LoVo (cell line): ENCODE measurements around the gene MARCHF3.
"Not testable (repeated sequence)": the region's sequence is repeated elsewhere in the genome, so short reads cannot be mapped to it uniquely, and the experiment has no call there.

Experiments used
- DNase-seq: peaks from one replicate; pipeline ENCODE4 v3.0.0-alpha.2; 2016; ENCODE audit warnings: low spot score

The MARCHF3 gene, protein sequence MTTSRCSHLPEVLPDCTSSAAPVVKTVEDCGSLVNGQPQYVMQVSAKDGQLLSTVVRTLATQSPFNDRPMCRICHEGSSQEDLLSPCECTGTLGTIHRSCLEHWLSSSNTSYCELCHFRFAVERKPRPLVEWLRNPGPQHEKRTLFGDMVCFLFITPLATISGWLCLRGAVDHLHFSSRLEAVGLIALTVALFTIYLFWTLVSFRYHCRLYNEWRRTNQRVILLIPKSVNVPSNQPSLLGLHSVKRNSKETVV

DNA sequence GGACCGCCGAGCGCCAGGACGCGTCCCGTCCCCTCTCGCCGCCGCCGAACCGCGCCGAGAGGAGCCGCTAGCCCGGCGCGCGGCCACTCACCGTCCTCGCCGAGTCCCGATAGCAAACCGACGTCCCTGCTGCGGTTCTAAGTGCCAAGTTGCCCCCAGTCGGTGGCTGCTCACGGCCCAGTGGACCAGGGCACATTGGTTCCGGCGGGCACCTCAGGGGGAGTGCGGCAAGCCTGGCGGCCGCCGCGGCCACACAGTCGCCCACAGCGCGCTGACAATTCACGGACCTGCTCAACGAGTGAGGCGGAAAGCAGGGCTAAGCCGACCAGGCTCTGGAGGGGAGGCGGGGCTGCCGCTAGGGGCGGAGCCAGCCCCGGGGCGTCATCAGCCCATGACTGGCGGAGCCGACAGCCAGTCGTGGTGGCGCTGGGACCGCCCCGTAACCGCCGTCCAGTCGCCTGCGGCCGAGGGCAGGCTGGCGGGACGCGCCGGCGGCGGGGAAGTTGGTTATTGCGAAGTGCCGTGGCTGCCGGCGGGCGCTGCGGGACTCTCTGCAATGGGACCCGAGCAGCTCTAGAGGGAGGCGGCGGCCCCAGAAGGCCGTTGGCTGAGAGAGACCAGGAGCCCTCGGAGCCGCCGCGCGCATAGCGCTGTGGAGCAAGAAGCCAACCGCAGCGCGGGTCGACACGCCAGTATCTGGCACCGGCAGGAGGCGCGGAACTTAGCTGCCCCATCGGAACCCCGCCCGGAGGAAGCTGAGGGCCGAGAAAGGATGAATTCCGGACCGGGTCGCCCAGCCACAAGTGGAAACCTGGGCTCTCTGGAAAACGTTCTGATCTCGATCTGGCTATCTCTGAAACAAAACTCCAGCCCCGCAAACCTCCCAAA, at the start of gene MARCHF3:
MARCHF3 (minus strand) TSS at position 300 of the 888 bp plus-strand sequence. CDS start 112,387 bp downstream, outside the sequence.
- DNase-seq = peak; percentile 97

DNA sequence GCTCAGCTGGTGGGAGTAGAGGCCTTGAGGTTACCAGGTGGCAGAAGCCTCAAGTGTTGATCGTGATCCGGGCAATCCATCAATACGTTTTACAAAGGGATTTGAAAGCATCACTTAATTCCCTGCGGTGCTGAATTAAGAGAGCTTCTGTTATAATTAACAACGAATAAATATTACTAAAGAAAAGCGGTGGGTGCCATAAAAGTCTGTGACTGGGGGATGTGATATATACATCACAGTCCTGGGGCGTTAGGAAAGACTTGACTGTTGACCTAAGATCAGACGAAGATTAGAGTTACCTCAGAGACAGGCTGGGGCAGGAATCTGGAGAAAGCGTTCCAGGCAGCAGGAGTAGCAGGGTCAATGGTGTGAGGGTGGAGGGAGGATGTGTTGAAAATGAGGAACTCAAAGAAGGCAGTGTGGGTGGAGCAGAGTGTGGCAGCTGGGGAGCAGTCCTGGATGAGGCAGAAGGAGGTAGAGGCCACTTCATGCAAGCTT, 49.7 kb upstream of the MARCHF3 start:
- DNase-seq = no peak

DNA sequence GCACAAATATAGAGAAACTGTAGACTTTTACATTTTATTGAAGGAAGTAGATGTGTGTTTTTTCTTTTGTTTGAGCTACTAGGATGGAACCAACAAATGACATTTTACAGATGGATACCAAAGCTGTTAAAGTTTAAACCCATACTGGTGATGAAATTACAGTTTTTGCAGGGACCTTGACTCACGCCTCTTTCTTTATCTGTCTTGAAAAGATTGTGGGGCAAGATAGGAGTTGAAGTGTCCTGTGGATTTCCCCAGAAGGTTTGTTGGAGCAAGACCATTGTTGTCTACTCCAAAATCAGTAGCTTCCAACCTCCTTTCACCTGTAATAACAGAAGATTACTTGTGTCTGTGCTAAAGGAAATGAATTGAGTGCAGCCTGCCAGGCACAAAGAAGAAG, 47.0 kb upstream of the MARCHF3 start:
- DNase-seq = no peak

DNA sequence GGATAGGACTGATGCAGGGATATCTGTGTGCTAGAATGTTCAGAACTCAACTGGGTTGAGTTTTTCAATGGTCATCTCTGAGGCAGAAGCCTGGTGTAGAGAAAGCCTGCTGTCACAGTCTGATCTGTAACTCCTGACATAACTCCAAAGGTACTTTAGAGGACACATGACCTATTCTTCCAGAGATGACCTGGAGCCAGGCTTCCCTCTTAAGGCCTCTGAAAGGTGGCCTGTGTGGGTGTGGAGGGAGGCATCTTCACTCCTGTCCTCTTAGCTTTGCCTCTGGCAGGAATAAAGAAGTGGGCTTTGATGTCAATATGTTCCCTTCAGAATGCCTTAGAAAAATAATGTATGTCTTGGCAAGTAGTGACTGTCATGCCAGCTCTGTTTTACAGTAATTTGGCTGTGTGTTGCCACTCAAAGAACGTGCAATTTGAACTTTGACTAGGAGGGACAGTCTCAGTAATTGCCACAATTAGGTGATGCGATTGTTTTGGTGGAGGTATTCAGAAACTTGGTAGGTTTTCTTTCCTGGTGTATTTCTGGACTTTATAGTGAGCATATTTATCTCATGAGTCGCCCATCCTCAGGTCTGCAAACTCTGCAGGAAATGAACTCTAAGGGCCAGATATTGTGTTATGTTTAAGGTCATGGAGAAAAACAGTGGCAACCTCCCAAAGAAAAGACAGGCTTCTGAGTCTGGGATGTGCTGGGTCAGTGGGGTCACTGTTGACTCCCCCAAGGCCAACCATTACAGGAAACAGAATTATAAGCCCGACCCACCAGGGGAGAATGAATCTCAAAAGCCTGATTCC, 46.2 kb upstream of the MARCHF3 start:
- DNase-seq = peak; percentile 27

DNA sequence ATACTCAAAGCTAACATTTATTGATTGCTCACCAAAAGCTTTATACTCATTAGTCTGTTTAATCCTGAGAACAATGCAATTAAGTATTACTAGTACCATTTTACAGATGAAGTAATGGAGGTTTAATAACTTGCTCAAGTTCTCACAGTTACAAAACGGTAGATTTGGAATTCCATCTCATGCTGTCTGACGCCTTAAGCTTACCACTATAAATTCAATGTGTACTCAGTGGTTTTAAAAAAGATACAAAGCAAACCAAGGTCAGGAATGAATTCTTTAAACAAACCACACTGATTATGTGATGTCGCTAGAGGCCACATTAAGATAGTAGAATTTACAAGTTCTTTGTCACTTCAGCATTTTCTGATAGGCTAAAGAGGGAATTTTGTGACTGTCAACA, 44.1 kb upstream of the MARCHF3 start:
- DNase-seq = no peak

DNA sequence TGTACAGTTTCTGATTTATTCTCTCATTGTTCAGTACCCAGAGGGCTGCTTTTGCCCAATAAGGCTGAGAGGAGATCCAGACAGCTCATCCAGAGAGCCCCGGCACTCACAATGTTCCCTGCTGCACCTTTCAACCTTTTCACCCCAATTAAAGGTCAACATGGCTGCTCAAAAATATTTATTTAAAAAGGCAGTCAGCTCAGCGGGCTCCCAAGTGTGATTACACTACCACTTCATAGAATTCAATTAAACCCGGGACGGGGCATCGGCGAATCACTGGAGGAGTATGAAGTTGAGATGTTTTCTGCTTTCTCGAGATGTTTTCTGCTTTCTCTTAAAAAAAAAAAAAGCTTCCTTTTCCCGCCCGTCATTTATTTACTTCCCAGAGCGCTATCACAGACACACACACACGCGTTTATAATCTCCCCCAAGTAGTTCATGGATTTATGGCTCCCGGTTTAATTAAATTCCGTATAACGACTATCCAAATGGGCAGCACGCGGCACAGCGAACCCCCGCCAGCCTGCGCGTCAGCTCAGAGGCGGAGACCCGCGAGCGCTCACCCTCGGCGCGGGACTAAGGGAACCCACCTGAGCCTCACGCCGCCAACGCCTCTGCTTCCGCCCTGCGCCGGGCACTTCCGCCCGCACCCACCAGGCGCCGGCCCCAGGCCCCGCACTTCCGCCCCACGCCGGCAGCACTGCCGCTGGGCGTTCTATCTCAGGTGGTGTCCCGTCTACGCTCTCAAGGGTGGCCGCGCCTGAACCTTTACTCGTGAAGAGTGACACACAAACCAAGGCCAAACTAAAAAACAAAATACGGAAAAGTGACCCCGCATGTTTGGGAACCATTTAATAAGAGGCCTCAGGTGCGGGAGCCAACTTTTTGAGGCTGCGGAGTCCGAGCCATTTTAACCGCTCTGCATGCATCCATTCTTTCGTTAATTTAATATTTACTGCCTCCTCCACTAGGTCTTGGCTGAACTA, 42.8 kb upstream of the MARCHF3 start, which contains the start of gene C5orf63:
C5orf63 (minus strand) TSS at position 642 of the 986 bp plus-strand sequence. CDS start 14,507 bp downstream, outside the sequence.
- DNase-seq = peak; percentile 73

DNA sequence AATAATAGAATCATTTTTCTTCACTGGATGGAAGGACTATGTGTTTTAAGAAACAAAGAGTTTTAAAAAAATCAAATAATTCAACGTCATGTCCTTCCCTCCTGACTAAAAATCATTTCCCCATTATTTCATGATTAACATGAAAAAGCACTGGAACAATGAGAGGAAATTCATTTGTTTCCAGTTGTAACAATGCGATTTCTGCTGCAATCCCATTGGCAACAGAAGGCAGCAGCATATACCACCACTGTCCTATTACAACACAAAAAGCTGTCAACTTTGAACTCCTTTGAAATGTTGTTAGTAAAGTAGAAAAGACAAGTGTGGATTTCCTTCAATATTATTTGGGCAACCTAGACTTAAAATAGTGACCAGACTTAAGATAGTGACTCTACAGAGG, 39.9 kb upstream of the MARCHF3 start:
- no peak for DNase-seq

DNA sequence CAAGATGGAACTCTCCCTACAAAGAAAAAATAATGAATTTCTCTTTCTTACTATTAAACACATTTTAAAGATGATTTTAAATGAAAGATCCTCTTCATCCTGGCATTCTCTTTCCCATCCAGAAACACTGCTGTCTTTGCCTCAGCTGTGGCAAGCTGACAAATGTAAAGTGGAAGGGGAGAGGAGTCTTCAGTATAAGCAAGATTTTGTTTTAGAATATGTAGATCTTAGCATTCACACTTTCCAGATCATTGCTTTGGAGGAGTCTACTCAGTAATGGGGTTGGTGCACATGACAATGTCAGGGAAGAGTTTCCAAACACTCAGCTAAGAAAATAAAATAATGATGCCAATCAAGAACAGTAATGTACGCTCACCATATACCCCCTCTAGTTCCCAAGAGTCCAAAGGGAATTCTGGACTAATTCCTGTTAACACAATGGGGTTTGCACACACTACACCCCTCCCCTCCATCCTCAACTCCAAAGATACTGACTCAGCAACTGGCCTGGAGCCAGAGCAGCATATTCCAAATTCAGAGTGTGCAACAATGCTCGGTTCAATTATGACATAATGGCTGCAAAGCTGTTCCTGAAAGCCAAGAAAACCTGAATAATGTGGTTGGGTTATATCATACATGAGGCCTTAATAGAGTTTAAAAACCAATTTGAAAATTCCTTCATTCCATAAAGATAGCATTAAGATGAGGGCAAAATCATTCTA, 38.3 kb upstream of the MARCHF3 start:
- DNase-seq = no peak

DNA sequence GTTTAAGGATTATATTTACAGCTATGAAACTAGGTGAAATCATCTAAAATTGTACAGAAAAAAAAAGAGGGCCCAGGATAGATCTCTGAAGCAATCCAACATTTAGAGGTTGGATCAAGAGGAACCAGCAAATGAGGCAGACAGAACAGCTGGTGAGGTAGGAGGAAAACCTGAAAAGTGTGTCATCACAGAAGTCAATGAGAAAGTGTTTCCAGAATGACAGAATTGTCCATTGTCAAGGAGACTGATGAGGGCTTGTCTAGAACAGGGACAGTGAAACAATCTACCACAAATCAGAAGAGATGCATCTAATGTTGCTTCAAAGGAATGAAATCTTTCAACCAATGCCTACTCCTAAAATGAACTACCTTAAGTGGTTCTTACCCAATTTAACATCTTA, 36.4 kb upstream of the MARCHF3 start:
- no peak for DNase-seq

DNA sequence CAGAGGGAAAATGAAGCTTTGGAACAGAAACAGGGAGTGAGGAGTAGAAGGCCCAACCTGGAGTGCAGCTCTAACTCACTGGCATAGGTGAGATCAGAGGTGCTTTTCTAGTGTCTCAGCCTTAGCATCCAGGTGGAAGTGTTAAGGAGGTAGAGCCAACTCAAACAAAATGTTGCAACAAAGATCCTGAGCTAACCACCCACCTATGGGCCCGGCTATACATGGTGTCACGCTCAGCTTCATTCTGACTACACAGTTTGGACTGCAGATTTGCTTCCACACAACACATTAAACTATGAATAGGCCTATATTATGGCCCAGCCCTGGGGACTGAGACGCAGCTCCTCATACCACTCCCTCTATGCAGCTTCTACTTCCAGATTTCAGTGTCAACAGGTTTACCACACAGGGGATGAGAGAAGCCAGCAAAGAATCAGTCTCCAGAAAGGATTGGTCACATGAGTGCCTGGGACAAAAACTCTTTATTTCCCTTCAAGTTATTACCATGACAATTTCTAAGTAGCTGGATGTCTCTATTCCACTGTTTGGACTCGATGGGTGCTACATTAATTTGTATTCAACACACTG, 34.0 kb upstream of the MARCHF3 start:
- no peak for DNase-seq

DNA sequence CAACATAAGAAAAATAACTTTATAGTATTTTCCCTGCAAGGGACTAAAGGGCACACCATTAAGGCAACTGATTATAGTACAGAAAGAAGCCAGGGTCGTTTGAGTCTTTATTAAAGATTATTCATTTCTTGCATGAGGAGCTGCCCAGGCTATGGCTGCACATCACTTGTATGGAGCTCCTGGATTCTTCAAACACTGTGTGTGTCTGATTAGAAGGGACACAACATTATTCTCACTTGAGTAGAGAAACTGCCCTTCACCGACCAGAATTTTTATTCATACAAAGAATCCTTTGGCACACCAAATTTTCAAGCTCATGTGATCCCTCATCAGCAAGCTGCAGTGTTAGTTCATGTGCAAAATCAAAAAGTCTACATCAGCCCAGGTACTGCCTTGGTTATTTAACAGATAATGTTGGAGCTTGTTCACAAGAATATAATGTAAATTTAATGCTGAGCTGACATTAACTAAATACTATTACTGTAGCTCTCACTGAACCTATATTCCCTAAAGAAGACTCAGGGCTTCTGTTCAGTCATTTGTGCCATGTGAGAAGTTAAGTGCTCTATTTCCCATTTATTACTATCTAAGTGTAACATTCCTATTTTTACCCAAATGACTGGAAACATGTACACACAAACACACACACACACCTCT, 33.0 kb upstream of the MARCHF3 start:
- DNase-seq = no peak

DNA sequence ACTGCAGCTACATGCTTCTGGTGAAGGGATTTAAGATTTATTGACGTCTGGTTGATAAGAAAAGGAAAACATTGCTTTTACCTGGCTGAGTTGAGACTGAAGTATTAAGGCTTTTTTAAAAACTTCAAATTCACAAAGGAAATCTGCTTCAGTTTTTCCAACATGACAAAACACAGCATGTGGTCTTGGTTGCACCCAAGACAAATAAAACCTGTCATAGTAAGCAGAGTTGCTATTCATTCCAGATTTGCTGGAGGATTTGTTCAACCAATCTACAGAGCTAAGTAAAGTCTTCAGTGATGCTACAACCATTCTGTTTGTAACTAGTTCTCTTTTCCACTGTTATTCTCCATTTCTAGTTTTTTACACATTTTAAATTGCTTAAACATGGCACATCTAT, 31.6 kb upstream of the MARCHF3 start:
- DNase-seq = no peak

DNA sequence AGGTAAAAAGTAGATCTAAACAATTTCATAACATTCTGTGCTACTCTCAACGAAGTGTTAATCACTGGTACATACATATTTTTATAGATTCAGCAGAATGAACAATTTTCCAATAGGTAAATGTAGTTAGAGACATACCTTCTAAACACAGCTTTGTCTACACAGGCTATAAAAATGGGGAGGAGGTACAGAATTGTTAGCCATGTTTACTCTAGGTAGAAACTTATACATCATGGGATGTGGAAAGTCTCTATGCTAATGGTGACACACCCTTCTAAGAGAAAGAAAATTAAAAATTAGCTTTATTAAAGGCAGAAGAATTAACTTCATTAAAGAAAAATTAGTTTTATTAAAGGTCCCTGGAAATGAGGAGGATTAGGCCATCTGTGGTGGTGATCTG, 31.2 kb upstream of the MARCHF3 start:
- DNase-seq = no peak

DNA sequence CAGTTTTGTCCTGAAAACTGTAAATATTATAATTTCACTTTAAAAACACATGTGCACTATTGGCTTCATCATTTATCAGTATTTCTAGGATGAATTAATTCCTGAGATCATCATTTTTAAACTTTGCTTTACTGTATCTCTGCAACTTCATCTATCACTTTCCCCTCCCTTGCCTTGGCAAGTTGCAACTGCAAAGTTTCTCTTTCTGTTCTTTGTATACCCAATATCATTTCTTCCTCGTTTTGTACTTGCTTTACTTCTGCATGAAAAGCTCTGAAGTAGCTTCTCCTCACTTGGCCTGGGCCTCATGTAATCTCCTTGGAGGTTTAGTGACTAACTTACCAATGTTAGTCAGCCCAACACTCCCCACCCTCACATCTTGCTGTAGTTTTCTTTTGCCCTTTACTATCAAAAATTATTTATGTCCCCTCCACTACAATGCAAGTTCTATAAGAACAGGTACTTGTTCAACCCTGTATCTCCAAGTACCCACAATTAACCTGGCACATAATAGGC, 30.2 kb upstream of the MARCHF3 start:
- DNase-seq = no peak

DNA sequence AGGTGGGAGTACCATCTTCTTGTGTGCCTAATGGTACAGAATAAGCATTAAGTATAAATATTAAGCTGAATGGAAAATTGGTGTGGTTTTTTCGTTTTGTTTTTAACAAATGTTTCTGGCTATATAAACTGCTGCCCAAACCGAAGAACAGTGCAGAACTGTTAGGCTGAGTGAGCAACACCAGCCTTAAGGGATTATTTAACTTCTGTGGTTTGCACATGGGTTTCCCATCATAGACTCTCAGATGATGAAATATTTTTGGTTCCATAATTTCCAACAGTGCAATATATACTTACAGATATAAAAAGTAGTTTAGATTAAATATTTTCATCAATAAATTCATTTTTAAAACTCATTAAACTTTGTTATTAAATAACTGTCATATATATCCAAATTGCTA, 26.5 kb upstream of the MARCHF3 start:
- DNase-seq = no peak

DNA sequence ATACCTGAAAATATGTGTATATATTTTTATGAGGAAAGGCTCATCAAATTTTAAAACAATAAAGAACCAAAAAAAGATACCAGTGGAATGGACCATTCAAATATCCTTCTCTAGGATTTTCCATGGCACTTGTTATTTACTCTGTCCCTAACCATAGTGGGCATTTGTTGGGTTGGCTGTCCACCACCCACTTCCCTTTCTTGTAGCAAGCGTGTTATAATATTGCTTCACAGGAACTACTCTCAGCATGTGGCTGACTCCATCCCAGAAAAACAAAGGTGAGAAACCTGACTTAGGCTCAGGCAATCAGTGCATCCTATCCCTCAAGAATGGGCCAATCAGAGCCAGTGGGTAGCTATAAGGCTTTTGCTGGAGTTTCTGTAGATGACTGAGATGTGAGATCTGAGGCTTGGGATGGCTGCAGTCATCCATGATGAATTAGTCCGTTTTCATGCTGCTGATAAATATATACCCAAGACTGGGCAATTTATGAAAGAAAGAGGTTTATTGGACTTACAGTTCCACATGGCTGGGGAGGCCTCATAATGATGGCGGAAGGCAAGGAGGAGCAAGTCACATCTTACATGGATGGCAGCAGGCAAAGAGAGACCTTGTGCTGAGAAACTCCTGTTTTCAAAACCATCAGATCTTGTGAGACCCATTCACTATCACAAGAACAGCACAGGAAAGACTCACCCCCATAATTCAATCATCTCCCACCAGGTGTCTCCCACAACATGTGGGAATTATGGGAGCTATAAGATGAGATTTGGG, 25.7 kb upstream of the MARCHF3 start:
- DNase-seq = no peak

DNA sequence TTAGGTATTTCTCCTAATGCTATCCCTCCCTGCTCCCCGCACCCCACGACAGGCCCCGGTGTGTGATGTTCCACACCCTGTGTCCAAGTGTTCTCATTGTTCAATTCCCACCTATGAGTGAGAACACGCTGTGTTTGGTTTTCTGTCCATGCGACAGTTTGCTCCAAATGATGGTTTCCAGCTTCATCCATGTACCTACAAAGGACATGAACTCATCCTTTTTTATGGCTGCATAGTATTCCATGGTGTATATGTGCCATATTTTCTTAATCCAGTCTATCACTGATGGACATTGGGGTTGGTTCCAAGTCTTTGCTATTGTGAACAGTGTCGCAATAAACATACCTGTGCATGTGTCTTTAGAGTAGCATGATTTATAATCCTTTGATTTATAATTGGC, 23.2 kb upstream of the MARCHF3 start:
- DNase-seq = not testable (repeated sequence)

DNA sequence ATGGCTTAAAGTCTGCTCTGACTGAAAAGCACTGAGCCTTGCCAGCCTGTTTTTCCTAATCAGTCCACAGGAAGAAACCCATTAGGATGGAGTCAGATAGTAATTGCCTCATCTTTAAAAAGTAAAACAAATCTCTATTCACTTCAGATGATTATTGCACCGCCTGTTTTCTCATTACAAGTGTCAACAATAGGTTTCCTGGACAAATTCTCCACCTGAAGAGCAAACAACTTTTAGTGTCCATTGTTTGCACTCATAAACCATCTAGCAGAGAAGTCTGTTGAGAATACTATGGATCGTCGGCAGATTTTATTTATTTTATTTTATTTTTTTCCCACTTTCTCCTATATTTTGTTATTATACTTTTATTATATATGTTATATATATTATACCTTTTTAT, 22.7 kb upstream of the MARCHF3 start:
- no peak for DNase-seq
